Ishikawa (cell line): Measurements from ENCODE around the gene GAS2L2.

Experiments used
- EGR1 ChIP-seq: IDR thresholded peaks from 2 replicates; pipeline ENCODE4 v1.6.1; 2012
- FOXM1 ChIP-seq: IDR thresholded peaks from 2 replicates; pipeline ENCODE4 v1.6.1; 2012; ENCODE audit warnings: low read depth, borderline replicate concordance
- TEAD4 ChIP-seq: IDR thresholded peaks from 2 replicates; pipeline ENCODE4 v1.6.1; 2012
- TF ChIP-seq, protein P1 (sequence below): IDR thresholded peaks from 2 replicates; pipeline ENCODE4 v1.6.1; 2012
- TF ChIP-seq, protein P2 (sequence below): IDR thresholded peaks from 2 replicates; pipeline ENCODE4 v1.6.1; 2012; ENCODE audit warnings: low read depth, mild to moderate bottlenecking

DNA sequence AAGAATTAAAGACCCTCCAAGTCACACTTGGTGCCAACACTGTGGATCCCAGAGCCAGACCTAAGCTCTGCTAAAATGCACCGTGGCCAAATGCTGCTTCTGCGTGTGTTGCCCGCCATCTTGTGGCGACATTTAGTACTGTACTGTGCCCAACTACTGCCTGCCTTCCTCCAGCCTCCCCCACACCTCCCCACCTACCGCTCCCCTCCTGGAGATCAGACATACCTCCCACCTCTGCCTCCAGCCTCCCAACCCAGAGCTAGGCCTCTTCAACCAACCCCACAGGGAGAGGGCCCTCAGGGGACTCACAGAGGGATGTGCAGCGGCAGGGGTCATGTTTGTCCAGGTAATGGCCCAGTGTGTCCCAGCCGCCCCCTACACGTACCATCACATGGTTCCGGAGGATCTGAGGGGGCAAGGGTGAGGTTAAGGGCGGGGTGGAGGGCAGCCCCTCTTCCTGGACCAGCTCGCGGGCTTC lies 5.5 kb downstream of the GAS2L2 start:
- TF ChIP-seq TEAD4 (no peak), FOXM1 (no peak), EGR1 (no peak)
- TF ChIP-seq, protein P1, sequence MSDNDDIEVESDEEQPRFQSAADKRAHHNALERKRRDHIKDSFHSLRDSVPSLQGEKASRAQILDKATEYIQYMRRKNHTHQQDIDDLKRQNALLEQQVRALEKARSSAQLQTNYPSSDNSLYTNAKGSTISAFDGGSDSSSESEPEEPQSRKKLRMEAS: no peak
- TF ChIP-seq, protein P2, sequence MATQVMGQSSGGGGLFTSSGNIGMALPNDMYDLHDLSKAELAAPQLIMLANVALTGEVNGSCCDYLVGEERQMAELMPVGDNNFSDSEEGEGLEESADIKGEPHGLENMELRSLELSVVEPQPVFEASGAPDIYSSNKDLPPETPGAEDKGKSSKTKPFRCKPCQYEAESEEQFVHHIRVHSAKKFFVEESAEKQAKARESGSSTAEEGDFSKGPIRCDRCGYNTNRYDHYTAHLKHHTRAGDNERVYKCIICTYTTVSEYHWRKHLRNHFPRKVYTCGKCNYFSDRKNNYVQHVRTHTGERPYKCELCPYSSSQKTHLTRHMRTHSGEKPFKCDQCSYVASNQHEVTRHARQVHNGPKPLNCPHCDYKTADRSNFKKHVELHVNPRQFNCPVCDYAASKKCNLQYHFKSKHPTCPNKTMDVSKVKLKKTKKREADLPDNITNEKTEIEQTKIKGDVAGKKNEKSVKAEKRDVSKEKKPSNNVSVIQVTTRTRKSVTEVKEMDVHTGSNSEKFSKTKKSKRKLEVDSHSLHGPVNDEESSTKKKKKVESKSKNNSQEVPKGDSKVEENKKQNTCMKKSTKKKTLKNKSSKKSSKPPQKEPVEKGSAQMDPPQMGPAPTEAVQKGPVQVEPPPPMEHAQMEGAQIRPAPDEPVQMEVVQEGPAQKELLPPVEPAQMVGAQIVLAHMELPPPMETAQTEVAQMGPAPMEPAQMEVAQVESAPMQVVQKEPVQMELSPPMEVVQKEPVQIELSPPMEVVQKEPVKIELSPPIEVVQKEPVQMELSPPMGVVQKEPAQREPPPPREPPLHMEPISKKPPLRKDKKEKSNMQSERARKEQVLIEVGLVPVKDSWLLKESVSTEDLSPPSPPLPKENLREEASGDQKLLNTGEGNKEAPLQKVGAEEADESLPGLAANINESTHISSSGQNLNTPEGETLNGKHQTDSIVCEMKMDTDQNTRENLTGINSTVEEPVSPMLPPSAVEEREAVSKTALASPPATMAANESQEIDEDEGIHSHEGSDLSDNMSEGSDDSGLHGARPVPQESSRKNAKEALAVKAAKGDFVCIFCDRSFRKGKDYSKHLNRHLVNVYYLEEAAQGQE: no peak
